ENCODE data around the gene NEU1. TPM values are rescaled to one million over a fixed set of nuclear protein-coding genes. Genes with fewer than 3 reads are reported as not detected.

Gene NEU1
- total and polyA plus RNA-seq, 2 donors (not counting 1 experiment from before 2014, with no cell fraction given), result 25.3 to 35.1 TPM

GRCh38 chr6:31880616-31881015 lies 18.0 kb upstream of the NEU1 start:
- no peak overlapping the region for H3K4me3 Mint-ChIP-seq
- no peak overlapping the region for H3K9ac ChIP-seq (ENCODE audit: low read length)

GRCh38 chr6:31879901-31880300 lies 17.3 kb upstream of the NEU1 start:
- H3K27me3 Mint-ChIP-seq, result no peaks in the 10 kb centered on the region
- no peak overlapping the region for H3K27ac ChIP-seq (ENCODE audit: low read length in 2 of 2)
- no peak overlapping the region for H3K4me3 ChIP-seq (ENCODE audit: control extremely low read depth in 1 of 5, extremely low read depth in 1 of 5, insufficient read depth in 1 of 5, low read depth in 2 of 5, low read length in 4 of 5)
- ChIA-PET CTCF (no interaction called here), POLR2A (no interaction called here)
- no peaks in the 10 kb centered on the region for H3K4me1 Mint-ChIP-seq
- H3K4me3 Mint-ChIP-seq, result no peak overlapping the region
- no peaks in the 10 kb centered on the region for H3K79me2 ChIP-seq (ENCODE audit: control insufficient read depth, insufficient read depth, low read length)
- H3K4me1 ChIP-seq (ENCODE audit: control insufficient read depth in 2 of 2, insufficient read depth in 2 of 2, low read length in 2 of 2), result no peaks in the 10 kb centered on the region
- H3K4me2 ChIP-seq (replicated peaks; ENCODE audit: low read depth, low read length, poor library complexity, severe bottlenecking), result no peak overlapping the region
- ATAC-seq (ENCODE audit: low read depth) (no peak), DNase-seq (no peak)
- H4K20me1 ChIP-seq (ENCODE audit: control insufficient read depth, insufficient read depth, low read length, poor library complexity, severe bottlenecking), result no peaks in the 10 kb centered on the region
- no peaks in the 10 kb centered on the region for H3K9me3 Mint-ChIP-seq (ENCODE audit: insufficient read depth)
- no peak overlapping the region for H2AFZ ChIP-seq (ENCODE audit: insufficient read depth, low read depth, low read length, poor library complexity, severe bottlenecking)
- no peaks in the 10 kb centered on the region for H3K27me3 ChIP-seq (replicated peaks in 1 of 4; ENCODE audit: control extremely low read depth in 1 of 4, control insufficient read depth in 3 of 4, insufficient read depth in 4 of 4, low read length in 3 of 4)
- H3K9me3 ChIP-seq (ENCODE audit: control extremely low read depth in 1 of 3, control insufficient read depth in 2 of 3, insufficient read depth in 1 of 3, low read length in 2 of 3), result no peaks in the 10 kb centered on the region
- intact Hi-C loops (cut with micrococcal nuclease), result no loop called here
- no peak overlapping the region for H3K27ac Mint-ChIP-seq
- 95% methylated on average over 10 of the region's 10 CpGs for WGBS (ENCODE audit: insufficient coverage)
- TF ChIP-seq EZH2 (IDR thresholded peaks at IDR 0.05; ENCODE audit: borderline replicate concordance, insufficient read depth, low read depth, low read length, poor library complexity, severe bottlenecking), result no peak
- no peak for TF ChIP-seq CTCF (IDR thresholded peaks at IDR 0.05)
- H3K9ac ChIP-seq (ENCODE audit: low read length), result no peak overlapping the region
- peaks cover 0 to 48% of the 10 kb centered on the region in 2 experiments for H3K36me3 ChIP-seq (replicated peaks in 1 of 2; ENCODE audit: control extremely low read depth in 1 of 2, control insufficient read depth in 1 of 2, extremely low read depth in 1 of 2, insufficient read depth in 2 of 2, low read length in 1 of 2)

More at GRCh38 chr6:31880616-31881015, 18.0 kb upstream of the NEU1 start:
- ChIA-PET CTCF (no interaction called here), POLR2A (no interaction called here)
- Histone ChIP-seq H3K4me1 (ENCODE audit: control insufficient read depth in 2 of 2, insufficient read depth in 2 of 2, low read length in 2 of 2) (no peaks in the 10 kb centered on the region), H3K9me3 (ENCODE audit: control extremely low read depth in 1 of 3, control insufficient read depth in 2 of 3, insufficient read depth in 1 of 3, low read length in 2 of 3) (no peaks in the 10 kb centered on the region), H2AFZ (ENCODE audit: insufficient read depth, low read depth, low read length, poor library complexity, severe bottlenecking) (no peak overlapping the region), H3K4me3 (ENCODE audit: control extremely low read depth in 1 of 5, extremely low read depth in 1 of 5, insufficient read depth in 1 of 5, low read depth in 2 of 5, low read length in 4 of 5) (no peak overlapping the region), H4K20me1 (ENCODE audit: control insufficient read depth, insufficient read depth, low read length, poor library complexity, severe bottlenecking) (no peaks in the 10 kb centered on the region), H3K27me3 (replicated peaks in 1 of 4; ENCODE audit: control extremely low read depth in 1 of 4, control insufficient read depth in 3 of 4, insufficient read depth in 4 of 4, low read length in 3 of 4) (no peaks in the 10 kb centered on the region), H3K36me3 (replicated peaks in 1 of 2; ENCODE audit: control extremely low read depth in 1 of 2, control insufficient read depth in 1 of 2, extremely low read depth in 1 of 2, insufficient read depth in 2 of 2, low read length in 1 of 2) (peaks cover 0 to 53% of the 10 kb centered on the region in 2 experiments), H3K79me2 (ENCODE audit: control insufficient read depth, insufficient read depth, low read length) (no peaks in the 10 kb centered on the region), H3K27ac (ENCODE audit: low read length in 2 of 2) (no peak overlapping the region), H3K4me2 (replicated peaks; ENCODE audit: low read depth, low read length, poor library complexity, severe bottlenecking) (no peak overlapping the region)
- no peak for DNase-seq
- no peak for ATAC-seq (ENCODE audit: low read depth)
- 100% methylated on average over 1 of the region's 10 CpGs for WGBS (ENCODE audit: insufficient coverage)
- no peaks in the 10 kb centered on the region for H3K9me3 Mint-ChIP-seq (ENCODE audit: insufficient read depth)
- intact Hi-C loops (cut with micrococcal nuclease), result no loop called here
- no peak overlapping the region for H3K27ac Mint-ChIP-seq
- no peaks in the 10 kb centered on the region for H3K27me3 Mint-ChIP-seq
- TF ChIP-seq CTCF (IDR thresholded peaks at IDR 0.05) (no peak), EZH2 (IDR thresholded peaks at IDR 0.05; ENCODE audit: borderline replicate concordance, insufficient read depth, low read depth, low read length, poor library complexity, severe bottlenecking) (no peak)
- no peaks in the 10 kb centered on the region for H3K4me1 Mint-ChIP-seq
